ENCODE results near the gene ANO10. TPM values are rescaled to one million over a fixed set of nuclear protein-coding genes. Genes with fewer than 3 reads are reported as not detected.

The ANO10 gene
- total and polyA plus RNA-seq, 7 donors, result 10.3 to 18.8 (median 13.1) TPM

GRCh38 chr3:43343815-43344214 lies 278.0 kb downstream of the ANO10 start:
- Histone ChIP-seq H3K4me3 (no peak overlapping the region), H3K36me3 (ENCODE audit: insufficient read depth in 1 of 2, low read depth in 1 of 2) (peaks cover 19 to 93% of the 10 kb centered on the region in 2 donors), H3K27ac (no peak overlapping the region), H3K27me3 (ENCODE audit: insufficient read depth in 3 of 3, low read length in 2 of 3) (no peaks in the 10 kb centered on the region), H3K9me3 (peaks cover 4% of the 10 kb centered on the region), H3K4me1 (peaks cover 5% of the 10 kb centered on the region)
- TF ChIP-seq CTCF (IDR thresholded peaks at IDR 0.05), result no peak
- DNase-seq (no peak), ATAC-seq (no peak)
- intact Hi-C loops (cut with DNase I), result no loop called here
- WGBS, 3 donors, result 69 to 75% (median 70%) methylated on average over 3 of the region's 3 CpGs

- H3K9me3 ChIP-seq, result peaks cover 11% of the 10 kb centered on the region
- H3K4me3 ChIP-seq, result no peak overlapping the region
- H3K36me3 ChIP-seq (ENCODE audit: insufficient read depth in 1 of 2, low read depth in 1 of 2), result peaks cover 18 to 93% of the 10 kb centered on the region in 2 donors
- ATAC-seq (no peak), DNase-seq (no peak)
- WGBS, 3 donors, result 79 to 83% (median 79%) methylated on average over 4 of the region's 4 CpGs
- no peak for TF ChIP-seq CTCF (IDR thresholded peaks at IDR 0.05)
- intact Hi-C loops (cut with DNase I), result no loop called here
- H3K27me3 ChIP-seq (ENCODE audit: insufficient read depth in 3 of 3, low read length in 2 of 3), result no peaks in the 10 kb centered on the region
- H3K4me1 ChIP-seq, result peaks cover 5% of the 10 kb centered on the region
- no peak overlapping the region for H3K27ac ChIP-seq
Observed at GRCh38 chr3:43343185-43343584, 278.6 kb downstream of the ANO10 start.

GRCh38 chr3:43341788-43342187 lies 280.0 kb downstream of the ANO10 start:
- Histone ChIP-seq H3K36me3 (ENCODE audit: insufficient read depth in 1 of 2, low read depth in 1 of 2) (peaks cover 14 to 93% of the 10 kb centered on the region in 2 donors), H3K4me3 (no peak overlapping the region), H3K27me3 (ENCODE audit: insufficient read depth in 3 of 3, low read length in 2 of 3) (no peaks in the 10 kb centered on the region), H3K9me3 (peaks cover 24% of the 10 kb centered on the region), H3K4me1 (peaks cover 5% of the 10 kb centered on the region), H3K27ac (no peak overlapping the region)
- intact Hi-C loops (cut with DNase I), result no loop called here
- TF ChIP-seq CTCF (IDR thresholded peaks at IDR 0.05), result no peak
- no peak for ATAC-seq
- no peak for DNase-seq
- 83 to 86% (median 84%) methylated on average over 2 of the region's 2 CpGs for WGBS, 3 donors

- DNase-seq (no peak), ATAC-seq (no peak)
- intact Hi-C loops (cut with DNase I), result no loop called here
- no peaks in the 10 kb centered on the region for H3K27me3 ChIP-seq (ENCODE audit: insufficient read depth in 3 of 3, low read length in 2 of 3)
- peaks cover 33% of the 10 kb centered on the region for H3K9me3 ChIP-seq
- 93 to 96% (median 94%) methylated on average over 7 of the region's 7 CpGs for WGBS, 3 donors
- no peak overlapping the region for H3K27ac ChIP-seq
- H3K4me1 ChIP-seq, result peaks cover 5% of the 10 kb centered on the region
- no peak for TF ChIP-seq CTCF (IDR thresholded peaks at IDR 0.05)
- no peak overlapping the region for H3K4me3 ChIP-seq
- H3K36me3 ChIP-seq (ENCODE audit: insufficient read depth in 1 of 2, low read depth in 1 of 2), result peaks cover 14 to 91% of the 10 kb centered on the region in 2 donors
Observed at GRCh38 chr3:43340403-43340802, 281.4 kb downstream of the ANO10 start.

- Histone ChIP-seq H3K4me1 (peaks cover 5% of the 10 kb centered on the region), H3K36me3 (ENCODE audit: insufficient read depth in 1 of 2, low read depth in 1 of 2) (peaks cover 14 to 90% of the 10 kb centered on the region in 2 donors), H3K27ac (no peak overlapping the region), H3K27me3 (ENCODE audit: insufficient read depth in 3 of 3, low read length in 2 of 3) (no peaks in the 10 kb centered on the region), H3K4me3 (no peak overlapping the region), H3K9me3 (peaks cover 33% of the 10 kb centered on the region)
- TF ChIP-seq CTCF (IDR thresholded peaks at IDR 0.05), result no peak
- ATAC-seq (no peak), DNase-seq (no peak)
- intact Hi-C loops (cut with DNase I), result no loop called here
- WGBS, 3 donors, result 95 to 97% (median 95%) methylated on average over 2 of the region's 2 CpGs
Observed at GRCh38 chr3:43338295-43338694, 283.5 kb downstream of the ANO10 start.
